ENCODE results near the gene CASTOR1.

Gene CASTOR1

DNA sequence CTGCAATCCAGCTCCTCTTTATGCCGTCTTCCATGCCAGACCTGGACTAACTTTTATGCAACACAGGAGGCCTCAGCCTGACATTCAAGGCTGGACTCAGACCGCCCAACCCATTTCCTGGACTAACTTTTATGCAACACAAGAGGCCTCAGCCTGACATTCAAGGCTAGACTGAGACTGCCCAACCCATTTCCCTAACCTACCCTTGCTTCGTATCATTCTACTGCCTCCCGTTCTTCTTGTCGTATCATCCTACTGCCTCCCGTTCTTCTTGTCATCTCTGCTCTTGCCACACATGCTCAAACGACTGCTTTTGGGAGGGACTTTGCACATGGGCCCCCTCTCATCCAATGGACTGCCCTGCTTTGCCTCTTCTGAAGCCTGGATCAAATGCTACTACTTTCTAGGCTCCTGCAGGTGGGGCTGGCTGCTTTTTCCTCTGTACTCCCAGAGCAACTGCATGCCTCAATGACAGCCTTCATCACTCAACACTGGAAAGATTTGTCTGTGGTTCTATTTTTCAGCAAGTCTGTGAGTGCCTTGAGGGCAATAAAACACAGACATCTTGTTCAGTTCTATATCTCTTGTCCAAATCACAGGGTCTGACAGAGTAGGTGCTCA, 29.6 kb upstream of the CASTOR1 start:
- peak; percentile 88 for DNase-seq (ENCODE audit: low spot score)

DNA sequence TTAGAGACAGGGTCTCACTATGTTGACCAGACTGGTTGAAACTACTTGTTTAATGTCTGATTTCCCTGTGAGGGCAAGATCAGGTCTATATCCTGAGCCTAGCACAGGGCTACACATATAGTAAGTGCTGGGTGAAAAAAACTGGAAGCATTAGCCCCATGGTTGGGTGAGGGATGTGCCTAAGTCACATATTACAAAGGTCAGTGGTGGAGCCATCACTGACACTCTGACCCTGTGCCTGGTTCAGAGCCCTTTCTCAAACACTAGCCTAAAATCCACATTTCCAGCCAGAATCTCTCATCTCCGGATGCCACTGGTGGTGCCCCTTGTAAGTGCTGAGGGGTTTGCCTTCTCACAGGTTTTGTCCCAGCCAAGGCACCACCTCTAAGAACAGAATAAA, 28.5 kb upstream of the CASTOR1 start:
- DNase-seq (ENCODE audit: low spot score): no peak

DNA sequence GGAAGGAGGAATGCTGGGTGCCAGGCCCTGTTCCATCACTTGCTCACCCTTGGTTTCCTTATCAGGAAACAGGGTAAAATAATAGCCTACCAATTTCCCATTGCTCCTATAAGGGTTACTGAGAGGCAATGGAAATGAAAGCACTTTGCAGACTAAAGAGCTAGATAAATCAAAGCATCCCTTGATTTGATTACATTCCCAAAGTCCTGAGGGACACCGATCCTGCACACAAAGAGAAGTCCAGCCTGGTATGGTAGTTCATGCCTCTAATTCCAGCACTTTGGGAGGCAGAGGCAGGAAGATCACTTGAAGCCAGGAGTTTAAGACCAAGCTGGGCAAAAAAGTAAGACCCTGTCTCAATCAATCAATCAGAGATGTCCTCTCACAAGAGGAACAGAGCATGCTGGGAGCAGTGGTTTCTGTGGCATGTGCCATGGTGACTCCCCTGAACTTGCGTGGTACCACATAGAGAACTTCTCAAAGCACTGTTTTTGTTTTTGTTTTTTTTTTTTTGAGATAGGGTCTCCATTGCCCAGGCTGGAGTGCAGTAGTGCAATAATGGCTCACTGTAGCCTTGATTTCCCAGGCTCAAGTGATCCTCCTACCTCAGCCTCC, 26.8 kb upstream of the CASTOR1 start:
- no peak for DNase-seq (ENCODE audit: low spot score)

DNA sequence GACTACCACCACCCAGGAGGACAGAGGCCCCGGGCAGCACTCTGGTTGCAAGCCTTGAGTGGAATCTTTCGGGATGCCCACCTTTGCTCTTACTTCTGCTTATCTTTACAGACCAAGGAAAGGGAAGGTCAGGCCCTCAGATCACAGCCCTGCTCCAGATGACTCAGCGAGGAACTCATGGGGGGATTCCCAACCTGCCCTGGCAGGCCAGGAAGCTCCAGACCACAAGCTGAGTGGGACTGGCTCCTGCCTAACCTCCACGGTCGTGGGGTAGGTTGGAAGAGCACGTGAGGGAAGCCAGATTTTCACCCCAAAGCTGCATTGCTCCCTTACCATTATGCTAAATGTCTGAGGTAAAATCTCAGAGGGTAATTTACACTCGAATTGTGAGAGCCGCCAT, 25.6 kb upstream of the CASTOR1 start:
- DNase-seq (ENCODE audit: low spot score): no peak

DNA sequence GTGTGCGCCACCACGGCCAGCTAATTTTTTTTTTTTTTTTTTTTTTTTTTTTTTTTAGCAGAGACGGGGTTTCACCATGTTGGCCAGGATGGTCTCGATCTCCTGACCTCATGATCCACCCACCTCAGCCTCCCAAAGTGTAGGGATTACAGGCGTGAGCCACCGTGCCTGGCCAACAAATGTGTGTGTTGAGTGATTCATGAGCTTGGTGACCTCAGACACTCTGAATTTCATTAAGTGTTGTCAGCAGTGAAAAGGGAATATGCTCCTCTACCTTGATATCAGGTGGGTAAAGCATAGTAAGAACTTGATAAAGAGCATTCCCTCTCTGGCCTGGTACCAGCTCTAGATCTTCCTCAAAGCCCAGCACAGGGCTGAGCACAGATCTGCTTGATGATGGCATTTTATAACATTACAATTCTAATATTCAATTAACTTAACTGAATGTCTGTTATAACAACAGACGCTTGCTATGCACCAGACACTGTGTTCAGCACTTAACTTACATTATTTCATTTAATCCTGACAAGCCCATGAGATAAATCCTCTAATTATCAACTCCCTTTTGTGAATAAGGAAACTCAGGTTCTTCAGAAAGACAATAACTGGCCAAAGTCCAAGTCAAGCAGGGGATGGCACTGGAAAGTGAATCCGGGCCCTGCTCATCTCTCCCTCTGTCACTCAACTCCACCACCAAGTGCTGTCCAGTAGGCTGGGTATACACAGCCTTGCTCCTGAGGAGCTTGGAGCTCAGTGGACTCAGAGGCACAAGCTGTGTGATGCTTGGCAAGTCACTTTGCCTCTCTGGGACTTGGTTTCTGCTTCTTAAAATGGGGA, 24.4 kb upstream of the CASTOR1 start:
- no peak for DNase-seq (ENCODE audit: low spot score)

DNA sequence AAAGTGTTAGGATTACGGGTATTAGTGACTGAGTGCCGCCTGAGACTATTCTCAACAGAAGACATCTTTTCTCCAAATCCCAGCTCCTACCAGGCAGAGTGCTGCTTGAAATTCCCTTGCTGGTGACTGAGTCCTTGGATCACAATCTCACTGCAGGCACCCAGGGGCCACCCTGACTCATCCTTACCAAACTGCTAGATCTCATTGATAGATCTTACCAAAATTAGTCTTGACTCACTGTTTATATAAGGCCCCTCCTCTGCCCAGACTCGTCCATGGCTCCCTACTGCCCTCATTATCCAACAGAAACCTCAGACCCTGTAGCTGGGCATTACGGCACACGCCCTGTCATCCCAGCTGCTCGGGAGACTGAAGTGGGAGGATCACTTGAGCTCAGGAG, 22.7 kb upstream of the CASTOR1 start:
- DNase-seq (ENCODE audit: low spot score): no peak

DNA sequence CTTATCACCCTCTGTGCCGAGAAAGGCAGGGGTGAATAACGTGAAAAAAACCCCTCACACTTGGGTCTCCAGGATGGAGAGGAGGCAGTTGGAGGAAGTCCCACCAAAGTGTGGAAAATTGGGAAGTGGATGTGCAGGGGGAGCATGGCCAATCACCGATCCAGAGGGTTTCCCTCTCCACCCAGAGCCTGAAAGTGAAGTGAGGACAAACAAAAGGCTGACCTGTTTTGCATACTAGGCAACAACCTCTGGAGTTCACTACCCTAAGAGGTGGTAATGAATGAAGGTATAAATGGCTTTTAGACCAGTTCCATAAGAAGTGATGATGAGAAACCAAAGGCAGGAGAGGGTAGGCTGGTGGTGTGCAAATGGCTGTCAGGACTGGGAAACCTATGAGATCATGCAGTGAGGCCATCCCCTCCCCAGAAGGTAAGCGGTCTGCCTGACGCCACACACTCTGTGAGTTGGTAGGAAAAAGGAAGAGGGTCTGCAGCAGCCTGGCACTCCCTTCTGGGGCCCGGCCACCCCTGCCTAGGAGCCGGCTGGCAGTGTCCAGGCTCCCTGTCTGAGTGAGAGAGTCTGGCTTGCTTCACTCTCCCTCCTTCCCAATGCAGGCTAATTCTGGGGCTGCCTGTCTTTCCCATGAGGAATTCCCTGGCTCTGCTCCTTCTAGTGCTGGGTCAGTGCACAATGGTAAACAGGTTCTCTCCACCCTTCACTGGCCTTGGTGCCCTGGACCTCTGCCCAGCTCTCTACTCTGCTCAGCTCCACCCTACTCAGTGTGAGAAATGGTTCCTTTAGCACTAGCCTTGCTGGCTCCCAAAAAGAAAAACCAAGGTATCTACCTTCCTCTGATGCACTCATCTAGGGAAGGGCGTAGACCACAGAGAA, 21.8 kb upstream of the CASTOR1 start:
- DNase-seq (ENCODE audit: low spot score): no peak

DNA sequence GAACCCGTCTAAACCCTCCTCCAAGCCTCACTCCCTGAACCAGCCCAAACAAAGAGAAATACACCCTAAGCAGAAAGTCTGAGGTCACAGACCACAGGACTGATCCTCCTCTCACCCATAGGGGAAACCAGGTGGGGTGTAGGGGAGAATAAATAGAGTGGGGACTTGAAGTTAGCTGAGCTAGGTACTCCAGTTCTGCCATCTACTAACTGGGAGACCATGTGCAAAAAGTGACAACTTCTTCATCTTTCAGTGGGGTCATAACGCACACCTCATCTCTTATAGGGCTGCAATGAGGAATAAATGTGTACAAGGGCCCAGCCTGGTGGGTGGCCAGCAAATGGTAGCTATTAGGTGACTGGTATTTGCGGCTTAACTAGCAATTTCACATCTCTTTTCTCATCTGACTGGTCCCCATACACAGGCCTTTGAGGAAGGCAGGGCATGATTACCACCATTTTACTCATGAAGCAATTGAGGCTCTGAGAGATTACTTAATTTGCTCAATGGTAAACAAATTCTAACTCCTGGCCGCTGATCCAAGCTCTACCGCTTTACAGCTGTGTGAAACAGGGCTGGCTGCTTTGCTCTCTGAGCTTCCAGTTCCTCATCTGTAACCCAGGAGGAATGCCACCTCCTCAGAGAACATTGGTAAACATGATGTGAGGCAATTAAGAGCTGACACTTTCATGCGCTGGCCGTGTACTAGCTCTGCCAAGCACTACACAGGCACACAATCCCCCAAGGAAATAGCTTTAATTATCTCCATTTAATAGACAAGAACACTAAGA, 20.8 kb upstream of the CASTOR1 start:
- no peak for DNase-seq (ENCODE audit: low spot score)

DNA sequence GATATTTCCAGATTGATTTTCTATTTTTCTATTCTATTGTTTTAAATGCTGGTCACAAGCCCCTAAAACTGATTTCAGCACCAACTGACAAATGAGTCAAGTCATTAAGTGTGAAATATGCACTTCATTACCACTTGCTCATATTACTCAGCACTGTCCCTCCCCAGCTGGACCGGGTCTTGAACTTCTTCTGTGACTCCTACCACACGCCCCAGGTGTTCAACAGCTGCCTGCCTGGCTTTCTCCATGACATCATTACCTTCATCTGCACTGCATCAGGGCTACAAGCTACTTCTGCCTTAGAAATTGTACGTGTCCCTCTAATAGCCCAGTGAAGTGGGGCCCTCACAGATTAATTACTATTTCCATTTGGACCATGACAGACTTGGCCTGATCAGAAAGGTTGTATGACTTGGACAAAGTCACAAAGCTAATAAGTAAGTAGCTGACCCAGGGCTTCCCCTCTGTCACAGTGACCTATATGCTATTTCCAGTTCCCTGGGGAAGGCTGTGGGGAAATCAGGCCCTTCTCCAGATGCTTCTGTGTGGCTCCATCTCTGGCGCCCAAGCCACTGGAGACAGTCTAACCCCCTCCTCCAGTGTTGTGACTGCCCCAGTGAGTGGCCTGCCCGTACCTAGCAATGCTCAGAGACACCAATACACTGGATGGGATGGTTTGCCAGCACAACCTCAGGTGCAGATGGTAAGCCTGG, 19.4 kb upstream of the CASTOR1 start:
- no peak for DNase-seq (ENCODE audit: low spot score)

DNA sequence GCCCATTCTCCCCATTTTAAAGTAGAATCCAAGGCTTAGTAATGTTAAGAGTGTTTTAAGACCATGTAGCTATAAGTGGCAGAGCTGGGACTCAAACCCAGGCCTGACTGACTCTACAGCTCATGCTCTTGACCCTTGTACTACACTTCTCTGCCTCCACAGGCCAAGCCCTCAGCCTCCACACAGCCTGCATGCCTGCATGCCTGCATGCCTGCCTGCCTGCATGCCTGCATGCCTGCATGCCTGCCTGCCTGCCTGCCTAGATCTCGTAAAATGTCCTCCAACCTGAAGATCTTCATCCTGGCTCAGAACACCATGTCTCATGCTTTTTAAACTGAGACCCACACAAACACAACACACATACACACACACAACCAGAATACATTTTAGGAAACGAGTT, 18.8 kb upstream of the CASTOR1 start:
- no peak for DNase-seq (ENCODE audit: low spot score)

DNA sequence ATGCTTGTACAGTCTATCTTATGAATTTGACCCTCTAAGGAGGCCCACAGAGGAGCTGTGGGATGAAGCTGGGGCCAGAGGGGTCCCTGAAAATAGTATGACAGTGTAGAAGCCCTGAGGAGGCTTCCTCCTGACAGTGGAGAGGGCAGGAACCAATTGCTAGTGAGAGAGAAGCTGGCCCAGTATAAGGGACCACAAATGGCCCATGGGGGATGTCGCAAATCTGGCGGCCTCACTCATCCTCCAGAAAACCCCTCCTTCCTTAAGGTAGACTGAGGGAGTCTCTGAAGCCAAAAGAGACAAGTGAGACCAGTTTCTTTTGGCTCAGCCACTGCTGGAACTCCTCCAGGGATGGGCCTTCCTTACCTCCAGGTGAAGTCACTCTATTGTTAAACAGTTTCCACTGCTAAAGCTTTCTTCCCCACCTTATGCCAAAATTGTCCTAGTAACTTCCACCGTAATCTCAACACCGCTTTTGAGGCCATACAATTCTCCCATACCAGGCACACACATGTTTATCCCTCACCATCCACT, 17.8 kb upstream of the CASTOR1 start:
- DNase-seq (ENCODE audit: low spot score): no peak

DNA sequence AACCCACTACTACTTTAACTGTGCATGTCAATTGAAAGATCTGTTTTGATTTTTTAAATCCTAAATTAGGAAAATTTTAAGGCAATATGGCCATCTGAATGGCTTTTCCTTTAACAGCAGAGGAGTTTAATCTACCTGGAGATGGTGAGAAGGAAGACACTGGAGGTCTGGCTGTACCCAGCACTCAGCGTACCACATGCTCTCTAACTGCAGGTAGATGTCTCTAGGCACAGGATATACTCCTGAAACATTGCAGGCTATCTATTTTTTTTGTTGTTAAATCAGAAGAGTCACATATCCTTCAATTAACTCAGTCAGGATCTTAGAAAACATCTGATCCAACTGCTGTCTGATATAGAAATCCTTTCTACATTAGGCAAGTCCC, 17.3 kb upstream of the CASTOR1 start:
- no peak for DNase-seq (ENCODE audit: low spot score)

DNA sequence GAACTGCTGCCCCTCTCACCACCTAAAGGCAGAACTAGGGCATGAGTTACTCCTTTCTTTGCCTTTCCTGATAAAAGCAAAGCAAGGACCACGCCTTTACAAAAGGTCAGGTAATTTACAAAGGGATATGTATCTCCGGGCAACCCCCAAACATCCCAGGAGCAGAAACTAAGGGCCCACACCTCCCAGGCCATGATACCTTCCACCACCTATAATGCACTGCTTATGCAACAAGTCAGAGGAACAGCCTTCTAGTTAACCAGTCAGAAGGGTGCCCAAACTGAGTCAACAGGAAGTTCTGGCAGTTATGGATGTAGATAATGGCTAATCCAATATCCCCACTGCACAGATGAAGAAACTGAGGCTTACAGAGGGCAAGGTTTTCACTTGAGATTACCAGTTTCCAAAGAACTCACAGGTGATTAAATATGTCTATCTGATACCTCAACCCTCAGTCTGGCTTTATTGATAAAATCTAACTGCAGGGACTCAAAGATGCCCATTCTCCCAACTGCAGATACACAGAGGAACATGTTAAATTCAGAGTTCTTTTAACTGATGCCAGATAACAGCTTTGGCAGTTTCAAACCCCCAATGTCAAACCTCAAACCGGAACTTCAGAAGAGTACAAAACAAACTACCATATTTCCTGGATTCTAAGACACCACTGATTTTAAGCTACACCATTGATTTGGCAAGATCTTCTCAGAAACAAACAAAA, 16.8 kb upstream of the CASTOR1 start:
- no peak for DNase-seq (ENCODE audit: low spot score)

DNA sequence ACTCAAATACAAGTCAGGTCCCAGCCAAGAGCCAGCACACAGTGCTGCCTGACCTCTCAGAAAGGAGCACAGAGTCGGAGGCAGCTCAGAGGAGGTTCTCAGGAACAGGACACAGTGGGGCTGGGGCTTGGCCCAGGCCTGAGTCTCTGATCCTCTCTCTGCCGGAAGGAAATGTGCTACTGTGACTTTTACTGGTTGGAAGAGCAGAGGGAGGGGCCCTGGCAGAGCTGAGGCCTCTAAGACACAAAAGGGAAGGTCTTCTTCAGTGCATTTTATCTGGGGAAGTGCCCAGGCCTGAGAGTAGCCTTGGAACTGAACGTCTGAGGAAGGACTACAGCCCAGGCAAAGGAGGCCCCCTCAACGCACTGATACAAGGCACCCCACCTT, 16.2 kb upstream of the CASTOR1 start:
- no peak for DNase-seq (ENCODE audit: low spot score)

DNA sequence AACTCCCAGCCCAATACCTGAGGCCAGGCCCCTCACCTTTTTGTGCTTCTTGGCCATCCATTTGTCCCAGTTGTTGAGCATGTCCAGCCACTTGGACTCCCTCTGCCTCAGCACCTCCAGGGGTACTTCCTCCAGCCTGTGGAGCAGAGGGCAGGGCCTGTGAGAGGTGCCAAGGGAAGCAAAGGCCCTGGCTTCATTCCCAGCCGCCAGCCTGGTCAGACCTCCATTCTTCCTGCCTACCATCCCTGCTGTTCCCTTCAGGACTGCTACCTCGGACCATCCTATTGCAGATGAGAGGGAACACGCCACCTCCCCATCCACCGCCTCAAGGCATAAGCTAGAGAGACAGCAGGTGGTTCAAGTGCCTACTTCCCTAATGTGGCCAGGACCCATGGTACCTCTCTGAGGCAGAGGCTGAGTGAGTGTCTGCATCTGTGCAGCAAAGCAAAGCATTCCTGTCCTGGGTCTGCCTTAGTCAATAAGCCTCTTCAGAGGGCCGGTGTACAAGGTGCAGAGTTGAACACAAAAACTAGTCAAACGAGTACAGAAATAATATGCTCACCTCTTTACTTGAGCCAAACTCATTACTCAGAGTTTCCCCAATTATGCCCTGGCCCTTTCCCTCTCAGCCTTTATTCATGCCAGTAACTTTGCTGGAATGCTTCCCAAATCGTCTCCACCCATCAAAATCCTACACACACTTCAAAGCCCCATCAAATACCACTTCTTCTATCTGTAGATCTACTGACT, 15.4 kb upstream of the CASTOR1 start:
- no peak for DNase-seq (ENCODE audit: low spot score)

DNA sequence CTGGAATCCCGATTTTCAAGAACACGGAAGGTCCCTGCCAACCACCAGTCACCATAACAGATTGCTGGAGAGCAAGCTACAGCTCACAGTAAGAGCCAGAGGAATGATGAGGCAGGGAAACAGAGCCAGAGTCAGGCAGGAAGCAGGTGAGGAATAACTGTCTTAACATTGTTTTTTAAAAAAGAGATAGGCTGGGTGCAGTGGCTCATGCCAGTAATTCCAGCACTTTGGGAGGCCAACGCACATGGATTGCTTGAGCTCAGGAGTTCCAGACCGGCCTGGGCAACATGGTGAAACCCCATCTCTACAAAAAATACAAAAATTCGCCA, 13.5 kb upstream of the CASTOR1 start:
- DNase-seq (ENCODE audit: low spot score): no peak

DNA sequence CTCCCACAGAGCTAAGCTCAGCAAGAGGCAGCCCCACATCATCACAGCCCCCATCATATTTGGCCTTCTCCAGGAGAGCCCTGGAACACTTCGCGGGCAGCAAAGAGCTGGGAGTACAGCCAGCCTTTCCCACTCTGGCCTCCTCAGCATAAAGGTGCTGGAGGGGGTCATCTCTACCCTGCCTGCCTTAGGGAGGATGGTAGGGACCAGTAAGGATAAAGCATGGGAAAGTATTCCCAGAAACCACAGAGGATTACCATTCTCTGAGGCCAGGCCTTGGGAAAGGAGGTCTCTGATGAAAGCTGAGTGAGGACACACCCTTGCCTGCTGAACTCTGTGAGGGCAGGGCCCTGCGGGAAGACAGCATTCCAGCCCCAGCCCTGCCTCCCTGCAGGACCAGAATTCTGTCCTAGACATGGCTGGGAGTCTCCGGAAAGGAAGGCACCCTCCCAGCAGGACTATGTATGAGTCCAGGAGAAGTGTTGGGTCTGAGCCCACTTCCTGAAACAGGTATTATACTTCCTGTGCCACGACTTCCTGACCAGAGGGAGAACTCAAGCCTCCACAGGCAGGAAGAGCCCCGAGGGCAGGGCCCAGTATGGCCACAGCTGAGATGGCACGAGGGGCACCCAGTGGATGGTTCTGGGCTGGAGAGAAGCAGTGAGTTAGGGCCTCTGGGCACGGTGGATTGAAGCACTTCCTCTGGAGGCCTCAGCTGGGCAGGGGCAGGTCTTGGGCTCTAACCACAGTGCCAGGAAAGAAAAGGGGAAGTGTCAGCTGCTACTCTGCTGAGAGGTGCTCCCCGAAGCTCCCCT, 12.9 kb upstream of the CASTOR1 start:
- no peak for DNase-seq (ENCODE audit: low spot score)

DNA sequence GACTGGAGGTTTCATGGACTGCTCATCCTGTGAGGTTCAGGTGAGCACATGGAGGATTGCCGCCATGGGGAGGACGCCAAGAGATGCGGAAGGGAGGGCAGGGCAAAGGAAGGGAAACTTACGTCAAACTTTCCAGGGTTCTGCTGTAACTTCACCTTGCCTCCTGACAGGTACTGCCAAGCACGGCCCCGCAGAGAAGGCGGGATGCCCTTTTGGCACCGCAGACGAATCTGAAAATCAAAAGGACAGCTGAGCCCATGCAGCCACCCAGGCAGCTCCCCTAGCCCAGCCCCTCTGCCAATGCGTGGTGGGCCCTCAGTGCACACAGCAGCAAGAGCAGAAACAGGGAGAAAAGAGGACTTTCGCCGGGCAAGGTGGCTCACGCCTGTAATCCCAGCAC, 10.0 kb upstream of the CASTOR1 start:
- no peak for DNase-seq (ENCODE audit: low spot score)

Data from COLO829 (cell line).